Tibial nerve (tissue), 4 donors: ENCODE measurements around the gene UNG.

ENCODE experiments used
- CTCF ChIP-seq, 5 experiments: fragments of 200-600 bp in 3 of 5; fragments of 450-650 bp in 2 of 5; sonication (generic) in 3 of 5; IDR thresholded peaks; one replicate each; pipeline ENCODE4 v1.5.1; 2016 to 2019; ENCODE audit warnings: antibody characterized with exemption in 5 of 5, mild to moderate bottlenecking in 3 of 5, moderate library complexity in 2 of 5
- EP300 ChIP-seq, 2 donors: sonication (generic); formaldehyde crosslinking; IDR thresholded peaks; one replicate each; pipeline ENCODE4 v1.6.1; 2017; ENCODE audit warnings: antibody characterized with exemption in 2 of 2, mild to moderate bottlenecking in 1 of 2
- POLR2A ChIP-seq, 2 donors: fragments of 450-650 bp; IDR thresholded peaks; one replicate each; pipeline ENCODE4 v1.6.1; 2017; ENCODE audit warnings: antibody characterized with exemption in 2 of 2, mild to moderate bottlenecking in 2 of 2, moderate library complexity in 2 of 2

- TF ChIP-seq CTCF (IDR thresholded peaks at IDR 0.05) (no peak), POLR2A (IDR thresholded peaks at IDR 0.05) (no peak), EP300 (IDR thresholded peaks at IDR 0.05) (no peak)
Measured at GRCh38 chr12:109052097-109052413, 45.3 kb upstream of the UNG start.
